ENCODE measurements around the gene C6orf47. TPM values are rescaled to one million over a fixed set of nuclear protein-coding genes. Genes with fewer than 3 reads are reported as not detected.

C6orf47 gene
- total and polyA plus RNA-seq, 7 experiments from 2014 or later: 14.0 to 33.7 (median 23.2) TPM

- no peak for DNase-seq
- peaks cover 9 to 40% (median 13%) of the 10 kb centered on the region in 5 donors for H3K36me3 Mint-ChIP-seq
- H3K27ac Mint-ChIP-seq: peak overlapping the region in 3 of 9 donors; percentile 24 to 56 (median 41)
Measured at GRCh38 chr6:31642798-31643570, 17.6 kb downstream of the C6orf47 start.

GRCh38 chr6:31641370-31641769, 19.2 kb downstream of the C6orf47 start:
- Histone ChIP-seq H3K9me3 (ENCODE audit: control insufficient read depth in 2 of 3, low read length in 3 of 3) (no peaks in the 10 kb centered on the region), H3K27me3 (ENCODE audit: control insufficient read depth in 2 of 2, insufficient read depth in 2 of 2, low read length in 2 of 2) (no peaks in the 10 kb centered on the region), H3K27ac (ENCODE audit: low read depth, low read length) (no peak overlapping the region), H3K36me3 (ENCODE audit: control insufficient read depth in 2 of 3, insufficient read depth in 3 of 3, low read length in 3 of 3) (peaks cover 28 to 94% (median 37%) of the 10 kb centered on the region in 3 experiments), H3K4me3 (ENCODE audit: low read length) (no peak overlapping the region), H3K4me1 (ENCODE audit: control insufficient read depth in 2 of 2, insufficient read depth in 2 of 2, low read length in 2 of 2) (no peaks in the 10 kb centered on the region)
- peaks cover 5 to 41% (median 14%) of the 10 kb centered on the region in 5 donors for H3K36me3 Mint-ChIP-seq
- no peaks in the 10 kb centered on the region for H3K9me3 Mint-ChIP-seq
- no peak overlapping the region for H3K4me3 Mint-ChIP-seq
- ChIA-PET CTCF (no interaction called here), POLR2A (interaction anchor here (1.4 to 1.9 kb wide), 2 partner anchors 11 to 60 kb away, joined by 4 to 10 read pairs; partner anchors contain the start of gene BAG6)
- DNase-seq (no peak), ATAC-seq (no peak)
- intact Hi-C loops (cut with micrococcal nuclease): no loop called here
- H3K4me1 Mint-ChIP-seq: peaks cover 0 to 14% (median 0%) of the 10 kb centered on the region in 7 donors
- no peaks in the 10 kb centered on the region for H3K27me3 Mint-ChIP-seq
- H3K27ac Mint-ChIP-seq: peak overlapping the region in 5 of 9 donors; percentile 21 to 73 (median 34)

More at GRCh38 chr6:31642798-31643570, 17.6 kb downstream of the C6orf47 start:
- POLR2A ChIA-PET: interaction anchor here (0.7 to 1.4 kb wide), 3 partner anchors 10 to 19 kb away, joined by 3 to 4 read pairs (median 3); partner anchors contain the start of gene BAG6
- CTCF ChIA-PET: no interaction called here
- no peak overlapping the region for H3K27ac ChIP-seq (ENCODE audit: low read depth, low read length)
- peaks cover 31 to 93% (median 48%) of the 10 kb centered on the region in 3 experiments for H3K36me3 ChIP-seq (ENCODE audit: control insufficient read depth in 2 of 3, insufficient read depth in 3 of 3, low read length in 3 of 3)
- no peaks in the 10 kb centered on the region for H3K27me3 ChIP-seq (ENCODE audit: control insufficient read depth in 2 of 2, insufficient read depth in 2 of 2, low read length in 2 of 2)
- intact Hi-C loops (cut with micrococcal nuclease): no loop called here
- no peaks in the 10 kb centered on the region for H3K27me3 Mint-ChIP-seq
- H3K9me3 Mint-ChIP-seq: no peaks in the 10 kb centered on the region
- no peaks in the 10 kb centered on the region for H3K9me3 ChIP-seq (ENCODE audit: control insufficient read depth in 2 of 3, low read length in 3 of 3)
- no peak overlapping the region for H3K4me3 Mint-ChIP-seq
- H3K4me1 Mint-ChIP-seq: peaks cover 0 to 11% (median 3%) of the 10 kb centered on the region in 7 donors
- no peak overlapping the region for H3K4me3 ChIP-seq (ENCODE audit: low read length)
- ATAC-seq: no peak
- no peaks in the 10 kb centered on the region for H3K4me1 ChIP-seq (ENCODE audit: control insufficient read depth in 2 of 2, insufficient read depth in 2 of 2, low read length in 2 of 2)

DNA sequence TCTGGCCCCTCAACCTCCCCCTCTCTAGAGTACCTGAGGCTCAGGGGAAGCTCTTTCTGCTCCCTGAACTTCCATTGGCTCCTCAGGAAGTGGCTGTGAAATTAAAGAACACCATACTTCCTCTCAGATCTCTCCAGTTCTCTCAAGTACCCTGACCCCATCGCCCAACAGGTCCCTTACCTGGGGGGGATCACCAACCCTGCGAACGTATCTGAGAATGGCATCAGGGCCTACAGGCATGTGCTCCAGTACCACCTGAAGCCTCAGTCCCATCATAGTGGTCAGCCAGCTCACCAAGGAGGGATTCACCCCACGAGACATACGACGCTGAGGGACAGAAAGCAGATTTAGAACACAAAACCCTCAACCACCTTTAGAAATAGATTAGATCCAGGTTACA, 20.0 kb downstream of the C6orf47 start:
- Histone ChIP-seq H3K4me3 (ENCODE audit: low read length) (no peak overlapping the region), H3K27me3 (ENCODE audit: control insufficient read depth in 2 of 2, insufficient read depth in 2 of 2, low read length in 2 of 2) (no peaks in the 10 kb centered on the region), H3K36me3 (ENCODE audit: control insufficient read depth in 2 of 3, insufficient read depth in 3 of 3, low read length in 3 of 3) (peaks cover 28 to 94% (median 37%) of the 10 kb centered on the region in 3 experiments), H3K9me3 (ENCODE audit: control insufficient read depth in 2 of 3, low read length in 3 of 3) (no peaks in the 10 kb centered on the region), H3K27ac (ENCODE audit: low read depth, low read length) (no peak overlapping the region), H3K4me1 (ENCODE audit: control insufficient read depth in 2 of 2, insufficient read depth in 2 of 2, low read length in 2 of 2) (no peaks in the 10 kb centered on the region)
- Mint-ChIP-seq H3K9me3 (no peaks in the 10 kb centered on the region), H3K27ac (peak overlapping the region in 2 of 9 donors; percentile 22 to 73), H3K4me1 (peaks cover 0 to 13% (median 0%) of the 10 kb centered on the region in 7 donors), H3K27me3 (no peaks in the 10 kb centered on the region), H3K36me3 (peaks cover 5 to 45% (median 13%) of the 10 kb centered on the region in 5 donors), H3K4me3 (no peak overlapping the region)
- no peak for ATAC-seq
- POLR2A ChIA-PET: interaction anchor here (1.2 to 1.9 kb wide), 3 partner anchors 11 to 59 kb away, joined by 4 to 10 read pairs (median 7); partner anchors contain the start of gene BAG6
- intact Hi-C loops (cut with micrococcal nuclease): no loop called here
- no peak for DNase-seq
- CTCF ChIA-PET: no interaction called here

DNA sequence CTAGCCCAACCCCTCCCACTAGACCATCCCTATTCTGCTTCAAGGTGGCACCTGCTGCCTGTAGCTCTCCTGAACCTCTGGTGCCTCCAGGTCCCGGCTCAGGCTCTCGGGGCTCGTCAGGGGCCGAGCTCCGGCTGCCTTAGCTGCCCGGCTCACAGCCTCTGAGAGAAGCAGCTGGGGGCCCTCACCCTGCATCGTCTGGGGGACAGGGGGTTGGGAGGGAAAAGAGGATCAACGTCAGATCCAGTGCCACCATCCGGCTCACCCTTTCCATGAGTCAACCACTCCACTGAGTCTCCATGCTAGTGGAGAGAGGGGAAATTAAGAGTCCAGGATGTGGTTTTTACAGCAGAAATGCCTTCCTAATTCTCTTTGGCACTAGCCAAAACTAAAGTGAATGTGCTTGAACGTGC, 21.1 kb downstream of the C6orf47 start:
- Mint-ChIP-seq H3K9me3 (no peaks in the 10 kb centered on the region), H3K27ac (peak overlapping the region in 1 of 9 donors; percentile 49), H3K36me3 (peaks cover 0 to 45% (median 12%) of the 10 kb centered on the region in 5 donors), H3K27me3 (no peaks in the 10 kb centered on the region), H3K4me3 (no peak overlapping the region), H3K4me1 (peaks cover 0 to 7% (median 0%) of the 10 kb centered on the region in 7 donors)
- ATAC-seq: no peak
- H3K4me1 ChIP-seq (ENCODE audit: control insufficient read depth in 2 of 2, insufficient read depth in 2 of 2, low read length in 2 of 2): no peaks in the 10 kb centered on the region
- H3K27me3 ChIP-seq (ENCODE audit: control insufficient read depth in 2 of 2, insufficient read depth in 2 of 2, low read length in 2 of 2): no peaks in the 10 kb centered on the region
- H3K36me3 ChIP-seq (ENCODE audit: control insufficient read depth in 2 of 3, insufficient read depth in 3 of 3, low read length in 3 of 3): peaks cover 26 to 94% (median 28%) of the 10 kb centered on the region in 3 experiments
- no peak for DNase-seq
- H3K4me3 ChIP-seq (ENCODE audit: low read length): no peak overlapping the region
- H3K9me3 ChIP-seq (ENCODE audit: control insufficient read depth in 2 of 3, low read length in 3 of 3): no peaks in the 10 kb centered on the region
- ChIA-PET CTCF (interaction anchor here (0.6 to 0.7 kb wide), 2 partner anchors 284 to 1537 kb away, joined by 3 to 5 read pairs; no protein-coding TSS in a partner anchor), POLR2A (interaction anchor here (0.6 to 2.4 kb wide), 4 partner anchors 12 to 18 kb away, joined by 3 to 15 read pairs (median 10); partner anchors contain the start of genes BAG6 and PRRC2A)
- H3K27ac ChIP-seq (ENCODE audit: low read depth, low read length): no peak overlapping the region
- intact Hi-C loops (cut with micrococcal nuclease): loop anchor here in 1 of 2 donors (2.0 kb wide), 1 partner anchor 19 kb away; the partner anchor contains the start of gene PRRC2A

GRCh38 chr6:31639043-31639442, 21.5 kb downstream of the C6orf47 start:
- CTCF ChIA-PET: interaction anchor here (0.6 kb wide), 1 partner anchor 284 kb away, joined by 5 read pairs; no protein-coding TSS in a partner anchor
- intact Hi-C loops (cut with micrococcal nuclease): loop anchor here in 1 of 2 donors (2.0 kb wide), 1 partner anchor 18 kb away; the partner anchor contains the start of gene PRRC2A

GRCh38 chr6:31636698-31637596, 23.6 kb downstream of the C6orf47 start:
- no peaks in the 10 kb centered on the region for H3K9me3 ChIP-seq (ENCODE audit: control insufficient read depth in 2 of 3, low read length in 3 of 3)
- no peak overlapping the region for H3K4me3 ChIP-seq (ENCODE audit: low read length)
- H3K4me1 ChIP-seq (ENCODE audit: control insufficient read depth in 2 of 2, insufficient read depth in 2 of 2, low read length in 2 of 2): no peaks in the 10 kb centered on the region
- ChIA-PET CTCF (no interaction called here), POLR2A (interaction anchor here (1.2 to 2.4 kb wide), 2 partner anchors 12 to 15 kb away, joined by 4 to 12 read pairs; partner anchors contain the start of gene PRRC2A)
- Mint-ChIP-seq H3K27ac (peak overlapping the region in 4 of 9 donors; percentile 51 to 56 (median 54)), H3K27me3 (no peaks in the 10 kb centered on the region), H3K36me3 (peaks cover 0 to 45% (median 12%) of the 10 kb centered on the region in 5 donors), H3K9me3 (no peaks in the 10 kb centered on the region), H3K4me3 (no peak overlapping the region), H3K4me1 (peaks cover 0 to 10% (median 0%) of the 10 kb centered on the region in 7 donors)
- intact Hi-C loops (cut with micrococcal nuclease): no loop called here
- no peak for DNase-seq
- H3K27ac ChIP-seq (ENCODE audit: low read depth, low read length): no peak overlapping the region
- no peak for ATAC-seq
- no peaks in the 10 kb centered on the region for H3K27me3 ChIP-seq (ENCODE audit: control insufficient read depth in 2 of 2, insufficient read depth in 2 of 2, low read length in 2 of 2)
- H3K36me3 ChIP-seq (ENCODE audit: control insufficient read depth in 2 of 3, insufficient read depth in 3 of 3, low read length in 3 of 3): peaks cover 33 to 94% (median 33%) of the 10 kb centered on the region in 3 experiments

More at GRCh38 chr6:31639043-31639442, 21.5 kb downstream of the C6orf47 start:
- no peak for ATAC-seq
- no peaks in the 10 kb centered on the region for H3K4me1 ChIP-seq (ENCODE audit: control insufficient read depth in 2 of 2, insufficient read depth in 2 of 2, low read length in 2 of 2)
- H3K27ac ChIP-seq (ENCODE audit: low read depth, low read length): no peak overlapping the region
- H3K9me3 Mint-ChIP-seq: no peaks in the 10 kb centered on the region
- H3K36me3 Mint-ChIP-seq: peaks cover 0 to 45% (median 12%) of the 10 kb centered on the region in 5 donors
- peak overlapping the region in 2 of 9 donors; percentile 11 to 59 for H3K27ac Mint-ChIP-seq
- peaks cover 0 to 9% (median 0%) of the 10 kb centered on the region in 7 donors for H3K4me1 Mint-ChIP-seq
- H3K36me3 ChIP-seq (ENCODE audit: control insufficient read depth in 2 of 3, insufficient read depth in 3 of 3, low read length in 3 of 3): peaks cover 26 to 94% (median 28%) of the 10 kb centered on the region in 3 experiments
- no peak overlapping the region for H3K4me3 Mint-ChIP-seq
- POLR2A ChIA-PET: interaction anchor here (1.2 to 2.4 kb wide), 3 partner anchors 11 to 17 kb away, joined by 7 to 15 read pairs (median 12); partner anchors contain the start of genes BAG6 and PRRC2A
- no peak overlapping the region for H3K4me3 ChIP-seq (ENCODE audit: low read length)
- no peaks in the 10 kb centered on the region for H3K27me3 ChIP-seq (ENCODE audit: control insufficient read depth in 2 of 2, insufficient read depth in 2 of 2, low read length in 2 of 2)
- no peaks in the 10 kb centered on the region for H3K9me3 ChIP-seq (ENCODE audit: control insufficient read depth in 2 of 3, low read length in 3 of 3)
- H3K27me3 Mint-ChIP-seq: no peaks in the 10 kb centered on the region
- DNase-seq: no peak

Data from naive thymus-derived CD4-positive, alpha-beta T cell (primary cell).